ENCODE data around the gene RAB3GAP2.
"Not testable (repeated sequence)": the region's sequence is repeated elsewhere in the genome, so short reads cannot be mapped to it uniquely, and the experiment has no call there.

RAB3GAP2 gene

GRCh38 chr1:220249522-220249921 is 22.7 kb downstream of the RAB3GAP2 start:
- no peak for TF ChIP-seq CTCF (IDR thresholded peaks at IDR 0.05; ENCODE audit: extremely low read depth, missing control alignments)
- DNase-seq (ENCODE audit: low spot score): no peak

- not testable (repeated sequence) for DNase-seq (ENCODE audit: low spot score)
These were observed 23.5 kb downstream of the RAB3GAP2 start for GRCh38 chr1:220248715-220249265.

GRCh38 chr1:220245900-220246299 is 26.4 kb downstream of the RAB3GAP2 start:
- DNase-seq (ENCODE audit: low spot score): not testable (repeated sequence)

- DNase-seq (ENCODE audit: low spot score): no peak
- TF ChIP-seq CTCF (IDR thresholded peaks at IDR 0.05; ENCODE audit: extremely low read depth, missing control alignments): no peak
These were observed 28.3 kb downstream of the RAB3GAP2 start for GRCh38 chr1:220243947-220244346.

GRCh38 chr1:220241072-220241663 is 31.1 kb downstream of the RAB3GAP2 start:
- no peak for TF ChIP-seq CTCF (IDR thresholded peaks at IDR 0.05; ENCODE audit: extremely low read depth, missing control alignments)
- DNase-seq (ENCODE audit: low spot score): peak; percentile 14

- no peak for DNase-seq (ENCODE audit: low spot score)
- TF ChIP-seq CTCF (IDR thresholded peaks at IDR 0.05; ENCODE audit: extremely low read depth, missing control alignments): no peak
These were observed 32.3 kb downstream of the RAB3GAP2 start for GRCh38 chr1:220239966-220240365.

GRCh38 chr1:220239213-220239612 is 33.0 kb downstream of the RAB3GAP2 start:
- TF ChIP-seq CTCF (IDR thresholded peaks at IDR 0.05; ENCODE audit: extremely low read depth, missing control alignments): no peak

GRCh38 chr1:220236278-220236677 is 36.0 kb downstream of the RAB3GAP2 start:
- not testable (repeated sequence) for DNase-seq (ENCODE audit: low spot score)

More at GRCh38 chr1:220239213-220239612, 33.0 kb downstream of the RAB3GAP2 start:
- DNase-seq (ENCODE audit: low spot score): no peak

- no peak for DNase-seq (ENCODE audit: low spot score)
- no peak for TF ChIP-seq CTCF (IDR thresholded peaks at IDR 0.05; ENCODE audit: extremely low read depth, missing control alignments)
These were observed 36.8 kb downstream of the RAB3GAP2 start for GRCh38 chr1:220235462-220235861.

All from GM20000 (cell line).